Caco-2 (cell line): ENCODE results near the gene FNTB. TPM values are rescaled to one million over a fixed set of nuclear protein-coding genes. Genes with fewer than 3 reads are reported as not detected.

ENCODE experiments used
- BruUV-seq: library from RNA; stranded (reverse); fragments of 400-500 nt; replicated peaks from 2 replicates; lab custom pipeline; 2021; lab: Mats Ljungman, UMichigan
- CTCF ChIA-PET: fragments of 300-600 bp; sonication (Branson Sonifier 250); formaldehyde crosslinking; loops from one replicate; lab custom pipeline; 2022; ENCODE audit warnings: antibody characterized with exemption; lab: Charles Lee
- POLR2A ChIA-PET: fragments of 300-600 bp; sonication (Branson Sonifier 250); formaldehyde crosslinking; loops from one replicate; lab custom pipeline; 2022; ENCODE audit warnings: antibody characterized with exemption; lab: Charles Lee
- DNase-seq, 2 experiments: peaks; one replicate each; pipeline versions ENCODE4 v3.0.0 to v3.0.0-alpha.2; 2020 to 2022
- H3K27me3 ChIP-seq: replicated peaks from 2 replicates; pipeline ENCODE4 v1.6.0; 2011; ENCODE audit warnings: low read length; ENCODE audit not compliant: control insufficient read depth, insufficient read depth
- H3K36me3 ChIP-seq: 2 replicates; pipeline ENCODE4 v1.5.1; 2011; ENCODE audit warnings: low read length; ENCODE audit not compliant: control insufficient read depth, insufficient read depth
- H3K4me1 ChIP-seq: fragments of 250-450 bp; sonication (Bioruptor Pico); 2 replicates; pipeline ENCODE4 v1.5.1; 2020; ENCODE audit warnings: mild to moderate bottlenecking
- H3K4me3 ChIP-seq: 2 replicates; pipeline ENCODE4 v1.5.1; 2011; ENCODE audit warnings: low read depth, mild to moderate bottlenecking, control low read depth, low read length
- H3K9me3 ChIP-seq: fragments of 250-450 bp; sonication (Bioruptor Pico); 2 replicates; pipeline ENCODE4 v1.5.1; 2020; ENCODE audit warnings: mild to moderate bottlenecking, moderate library complexity
- H3K27ac Mint-ChIP-seq: one replicate; pipeline ENCODE4 v1.8.0; 2022; ENCODE audit warnings: mixed read lengths; ENCODE audit not compliant: unreplicated experiment
- H3K27me3 Mint-ChIP-seq: one replicate; pipeline ENCODE4 v1.8.0; 2022; ENCODE audit warnings: mixed read lengths; ENCODE audit not compliant: insufficient read depth, unreplicated experiment
- H3K36me3 Mint-ChIP-seq: one replicate; pipeline ENCODE4 v1.8.0; 2022; ENCODE audit warnings: mild to moderate bottlenecking, mixed read lengths; ENCODE audit not compliant: insufficient read depth, unreplicated experiment
- H3K4me1 Mint-ChIP-seq: one replicate; pipeline ENCODE4 v1.8.0; 2022; ENCODE audit warnings: low read depth, mixed read lengths; ENCODE audit not compliant: unreplicated experiment
- H3K4me3 Mint-ChIP-seq: one replicate; pipeline ENCODE4 v1.8.0; 2022; ENCODE audit warnings: mild to moderate bottlenecking, moderate library complexity, mixed read lengths; ENCODE audit not compliant: unreplicated experiment
- H3K9me3 Mint-ChIP-seq: one replicate; pipeline ENCODE4 v1.8.0; 2022; ENCODE audit warnings: mixed read lengths; ENCODE audit not compliant: unreplicated experiment
- CTCF ChIP-seq, 2 experiments: fragments of 200-600 bp in 1 of 2; IDR thresholded peaks; 1 replicate in 1 of 2; 2 replicates in 1 of 2; pipeline versions ENCODE4 v1.5.1 to v1.8.0; 2011 to 2022; ENCODE audit warnings: antibody characterized with exemption in 1 of 2, control low read depth in 1 of 2, inconsistent platforms in 1 of 2, low read depth in 1 of 2, low read length in 1 of 2, mild to moderate bottlenecking in 1 of 2, moderate library complexity in 1 of 2; ENCODE audit not compliant: insufficient read depth in 1 of 2, severe bottlenecking in 1 of 2, unreplicated experiment in 1 of 2
- intact Hi-C: fragments of 100-400 bp; cut with micrococcal nuclease; formaldehyde crosslinking; loops from one replicate; pipeline ENCODE4 v1.10.0; 2022; ENCODE audit not compliant: unreplicated experiment
- total RNA-seq: library from RNA; stranded (reverse); gene quantifications from 2 replicates; pipeline ENCODE4 v1.2.3, GENCODE V29; 2022

The FNTB gene
- total RNA-seq, 1 experiment from 2014 or later: 21.2 TPM

GRCh38 chr14:64955297-64955696 lies 31.4 kb upstream of the FNTB start:
- ChIA-PET POLR2A (no interaction called here), CTCF (no interaction called here)
- intact Hi-C loops: no loop called here
- Mint-ChIP-seq H3K27me3 (no peaks in the 10 kb centered on the region), H3K4me1 (peaks cover under 1% of the 10 kb centered on the region), H3K4me3 (no peak overlapping the region), H3K36me3 (peaks cover 31% of the 10 kb centered on the region), H3K27ac (peak overlapping the region; percentile 26), H3K9me3 (no peaks in the 10 kb centered on the region)
- DNase-seq: no peak
- Histone ChIP-seq H3K27me3 (no peaks in the 10 kb centered on the region), H3K4me3 (no peak overlapping the region), H3K9me3 (no peaks in the 10 kb centered on the region), H3K36me3 (no peaks in the 10 kb centered on the region), H3K4me1 (no peaks in the 10 kb centered on the region)
- no TSS peak for BruUV-seq
- TF ChIP-seq CTCF (IDR thresholded peaks at IDR 0.05; ENCODE audit: insufficient read depth in 1 of 2, low read depth in 1 of 2, low read length in 1 of 2, severe bottlenecking in 1 of 2, unreplicated experiment in 1 of 2): no peak

DNA sequence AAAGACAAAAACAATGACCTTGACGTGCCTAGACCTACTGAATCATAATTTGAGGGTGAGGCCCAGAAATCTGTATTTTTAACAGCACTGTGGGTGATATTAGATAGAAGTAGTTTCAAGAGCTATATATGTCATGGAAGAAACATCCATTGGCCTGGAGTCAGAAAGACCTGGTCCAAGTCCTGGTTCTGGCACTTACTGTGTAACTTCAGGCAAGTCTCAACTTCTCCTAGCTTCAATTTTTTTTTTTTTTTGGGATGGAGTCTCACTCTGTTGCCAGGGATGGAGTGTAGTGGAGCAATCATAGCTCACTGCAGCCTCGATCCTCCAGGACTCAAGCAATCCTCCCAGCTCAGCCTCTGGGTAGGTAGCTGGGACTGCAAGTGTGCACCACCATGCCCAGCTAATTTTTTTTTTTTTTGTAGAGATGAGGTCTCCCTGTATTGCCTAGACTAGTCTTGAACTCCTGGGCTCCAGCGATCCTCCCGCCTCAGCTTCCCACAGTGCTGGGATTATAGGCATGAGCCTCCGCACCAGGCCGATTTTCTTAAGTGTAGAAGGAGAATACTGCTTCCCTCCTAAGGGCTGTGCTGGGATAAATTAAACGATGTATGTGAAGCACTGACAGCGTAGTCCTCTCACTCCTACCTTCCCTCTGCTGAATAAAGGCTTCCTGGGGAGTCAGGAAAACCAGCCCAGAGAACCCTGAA lies 29.8 kb upstream of the FNTB start:
- ChIA-PET CTCF (no interaction called here), POLR2A (interaction anchor here (0.6 kb wide), 1 partner anchor 30 kb away, joined by 5 read pairs; no protein-coding TSS in a partner anchor)
- no peaks in the 10 kb centered on the region for H3K27me3 ChIP-seq
- BruUV-seq: no TSS peak
- H3K4me3 ChIP-seq: no peak overlapping the region
- H3K9me3 ChIP-seq: no peaks in the 10 kb centered on the region
- no peak overlapping the region for H3K4me3 Mint-ChIP-seq
- H3K27ac Mint-ChIP-seq: no peak overlapping the region
- H3K27me3 Mint-ChIP-seq: no peaks in the 10 kb centered on the region
- peaks cover 6% of the 10 kb centered on the region for H3K4me1 Mint-ChIP-seq
- TF ChIP-seq CTCF (IDR thresholded peaks at IDR 0.05; ENCODE audit: insufficient read depth in 1 of 2, low read depth in 1 of 2, low read length in 1 of 2, severe bottlenecking in 1 of 2, unreplicated experiment in 1 of 2): no peak
- intact Hi-C loops: no loop called here
- peaks cover 20% of the 10 kb centered on the region for H3K36me3 Mint-ChIP-seq
- no peaks in the 10 kb centered on the region for H3K36me3 ChIP-seq
- DNase-seq: no peak
- no peaks in the 10 kb centered on the region for H3K9me3 Mint-ChIP-seq
- no peaks in the 10 kb centered on the region for H3K4me1 ChIP-seq

DNA sequence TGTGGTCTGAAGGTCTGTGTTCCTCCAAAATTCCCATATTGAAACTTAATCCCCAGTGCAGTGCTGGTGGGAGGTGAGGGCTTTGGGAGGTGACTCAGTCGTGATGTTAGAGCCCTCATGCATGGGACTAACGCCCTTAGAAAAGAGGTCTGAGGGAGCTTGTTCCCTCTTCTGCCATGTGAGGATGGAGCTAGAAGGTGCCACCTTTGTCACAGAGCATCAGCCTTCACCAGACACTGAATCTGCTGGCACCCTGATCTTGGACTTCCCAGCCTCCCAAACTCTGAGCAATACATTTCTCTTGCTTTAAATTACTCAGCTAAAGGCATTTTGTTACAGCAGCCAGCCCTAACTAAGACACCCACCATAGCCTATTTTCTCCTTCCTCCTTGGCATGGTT lies 28.5 kb upstream of the FNTB start:
- CTCF ChIA-PET: no interaction called here
- Mint-ChIP-seq H3K4me1 (peaks cover 6% of the 10 kb centered on the region), H3K27ac (no peak overlapping the region), H3K4me3 (no peak overlapping the region), H3K9me3 (no peaks in the 10 kb centered on the region), H3K27me3 (no peaks in the 10 kb centered on the region), H3K36me3 (peaks cover 24% of the 10 kb centered on the region)
- Histone ChIP-seq H3K9me3 (no peaks in the 10 kb centered on the region), H3K36me3 (no peaks in the 10 kb centered on the region), H3K4me3 (no peak overlapping the region), H3K4me1 (no peaks in the 10 kb centered on the region), H3K27me3 (no peaks in the 10 kb centered on the region)
- no peak for DNase-seq
- no peak for TF ChIP-seq CTCF (IDR thresholded peaks at IDR 0.05; ENCODE audit: insufficient read depth in 1 of 2, low read depth in 1 of 2, low read length in 1 of 2, severe bottlenecking in 1 of 2, unreplicated experiment in 1 of 2)
- intact Hi-C loops: no loop called here
- POLR2A ChIA-PET: interaction anchor here (0.6 kb wide), 1 partner anchor 113 kb away, joined by 3 read pairs; no protein-coding TSS in a partner anchor
- BruUV-seq: no TSS peak
